ENCODE measurements around the gene C19orf73.
"Not testable (repeated sequence)": the region's sequence is repeated elsewhere in the genome, so short reads cannot be mapped to it uniquely, and the experiment has no call there.

DNA sequence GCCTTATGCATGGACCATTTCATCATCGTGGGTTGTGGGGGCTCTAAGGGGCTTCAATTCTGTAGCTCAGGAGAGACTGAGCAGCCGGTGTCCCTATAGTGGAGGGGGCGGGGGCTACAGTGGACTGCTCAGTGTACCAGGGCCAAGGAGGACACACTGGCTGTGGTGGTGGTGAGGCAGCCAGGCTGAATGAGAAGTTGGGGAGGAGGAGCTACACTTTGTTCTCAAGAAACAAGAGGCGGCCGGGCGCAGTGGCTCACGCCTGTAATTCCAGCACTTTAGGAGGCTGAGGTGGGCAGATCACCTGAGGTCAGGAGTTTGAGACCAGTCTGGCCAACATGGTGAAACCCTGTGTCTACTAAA is 27.4 kb upstream of the C19orf73 start:
- TF ChIP-seq, protein P1, sequence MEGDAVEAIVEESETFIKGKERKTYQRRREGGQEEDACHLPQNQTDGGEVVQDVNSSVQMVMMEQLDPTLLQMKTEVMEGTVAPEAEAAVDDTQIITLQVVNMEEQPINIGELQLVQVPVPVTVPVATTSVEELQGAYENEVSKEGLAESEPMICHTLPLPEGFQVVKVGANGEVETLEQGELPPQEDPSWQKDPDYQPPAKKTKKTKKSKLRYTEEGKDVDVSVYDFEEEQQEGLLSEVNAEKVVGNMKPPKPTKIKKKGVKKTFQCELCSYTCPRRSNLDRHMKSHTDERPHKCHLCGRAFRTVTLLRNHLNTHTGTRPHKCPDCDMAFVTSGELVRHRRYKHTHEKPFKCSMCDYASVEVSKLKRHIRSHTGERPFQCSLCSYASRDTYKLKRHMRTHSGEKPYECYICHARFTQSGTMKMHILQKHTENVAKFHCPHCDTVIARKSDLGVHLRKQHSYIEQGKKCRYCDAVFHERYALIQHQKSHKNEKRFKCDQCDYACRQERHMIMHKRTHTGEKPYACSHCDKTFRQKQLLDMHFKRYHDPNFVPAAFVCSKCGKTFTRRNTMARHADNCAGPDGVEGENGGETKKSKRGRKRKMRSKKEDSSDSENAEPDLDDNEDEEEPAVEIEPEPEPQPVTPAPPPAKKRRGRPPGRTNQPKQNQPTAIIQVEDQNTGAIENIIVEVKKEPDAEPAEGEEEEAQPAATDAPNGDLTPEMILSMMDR (IDR thresholded peaks at IDR 0.05), result not testable (repeated sequence)
- not testable (repeated sequence) for TF ChIP-seq POLR2AphosphoS5, POLR2A (IDR thresholded peaks at IDR 0.05)
